Measurements from ENCODE around the gene DNMT1. TPM values are rescaled to one million over a fixed set of nuclear protein-coding genes. Genes with fewer than 3 reads are reported as not detected.
A peak's percentile ranks its signal among the peaks of the same experiment; 100 is the strongest.

Gene DNMT1
- total and polyA plus RNA-seq, 4 donors = 32.8 to 85.7 (median 45.2) TPM

- WGBS, 2 donors = 3 to 4% methylated on average over 65 to 97 of the region's 97 CpGs
- ATAC-seq (ENCODE audit: insufficient read depth, low FRiP score) (peak; percentile 93), DNase-seq (peak; percentile 92 to 96 (median 93))
- H3K9me3 ChIP-seq (ENCODE audit: control insufficient read depth in 4 of 4, insufficient read depth in 3 of 4, low read length in 3 of 4) = no peaks in the 10 kb centered on the region
- H3K9ac ChIP-seq (ENCODE audit: insufficient read depth in 1 of 2, low read length in 2 of 2) = no peak overlapping the region
- peak overlapping the region; percentile 28 for H3K4me3 ChIP-seq
- H3K27me3 ChIP-seq (ENCODE audit: control insufficient read depth in 3 of 3, insufficient read depth in 3 of 3, low read length in 2 of 3) = no peaks in the 10 kb centered on the region
- H3K27ac ChIP-seq (ENCODE audit: low read depth in 1 of 2, low read length in 1 of 2) = peak overlapping the region; percentile 39 to 81
- no peak for TF ChIP-seq CTCF (IDR thresholded peaks at IDR 0.05; ENCODE audit: control extremely low read depth, extremely low read depth)
- peaks cover 0 to 6% (median 3%) of the 10 kb centered on the region in 5 donors for H3K4me1 ChIP-seq (ENCODE audit: control insufficient read depth in 5 of 5, insufficient read depth in 5 of 5, low read length in 5 of 5)
- H3K36me3 ChIP-seq (ENCODE audit: control insufficient read depth in 4 of 4, insufficient read depth in 4 of 4, low read length in 4 of 4) = peaks cover 0 to 14% (median 5%) of the 10 kb centered on the region in 4 donors
Measured at GRCh38 chr19:10095948-10096614, 98.7 kb downstream of the DNMT1 start.

- peaks cover 0 to 16% (median 7%) of the 10 kb centered on the region in 4 donors for H3K36me3 ChIP-seq (ENCODE audit: control insufficient read depth in 4 of 4, insufficient read depth in 4 of 4, low read length in 4 of 4)
- H3K9me3 ChIP-seq (ENCODE audit: control insufficient read depth in 4 of 4, insufficient read depth in 3 of 4, low read length in 3 of 4) = no peaks in the 10 kb centered on the region
- DNase-seq (no peak), ATAC-seq (ENCODE audit: insufficient read depth, low FRiP score) (no peak)
- H3K27me3 ChIP-seq (ENCODE audit: control insufficient read depth in 3 of 3, insufficient read depth in 3 of 3, low read length in 2 of 3) = no peaks in the 10 kb centered on the region
- H3K4me3 ChIP-seq = no peak overlapping the region
- 44 to 56% methylated on average over 7 of the region's 7 CpGs for WGBS, 2 donors
- peaks cover 0 to 6% (median 3%) of the 10 kb centered on the region in 5 donors for H3K4me1 ChIP-seq (ENCODE audit: control insufficient read depth in 5 of 5, insufficient read depth in 5 of 5, low read length in 5 of 5)
- peak overlapping the region; percentile 14 to 35 for H3K27ac ChIP-seq (ENCODE audit: low read depth in 1 of 2, low read length in 1 of 2)
- no peak for TF ChIP-seq CTCF (IDR thresholded peaks at IDR 0.05; ENCODE audit: control extremely low read depth, extremely low read depth)
- H3K9ac ChIP-seq (ENCODE audit: insufficient read depth in 1 of 2, low read length in 2 of 2) = no peak overlapping the region
Measured at GRCh38 chr19:10095622-10095947, 99.2 kb downstream of the DNMT1 start.

- Histone ChIP-seq H3K9ac (ENCODE audit: insufficient read depth in 1 of 2, low read length in 2 of 2) (no peak overlapping the region), H3K36me3 (ENCODE audit: control insufficient read depth in 4 of 4, insufficient read depth in 4 of 4, low read length in 4 of 4) (peaks cover 0 to 27% (median 16%) of the 10 kb centered on the region in 4 donors), H3K27me3 (ENCODE audit: control insufficient read depth in 3 of 3, insufficient read depth in 3 of 3, low read length in 2 of 3) (no peaks in the 10 kb centered on the region), H3K4me1 (ENCODE audit: control insufficient read depth in 5 of 5, insufficient read depth in 5 of 5, low read length in 5 of 5) (peaks cover 0 to 6% (median 3%) of the 10 kb centered on the region in 5 donors), H3K27ac (ENCODE audit: low read depth in 1 of 2, low read length in 1 of 2) (no peak overlapping the region), H3K4me3 (no peak overlapping the region), H3K9me3 (ENCODE audit: control insufficient read depth in 4 of 4, insufficient read depth in 3 of 4, low read length in 3 of 4) (no peaks in the 10 kb centered on the region)
- no peak for DNase-seq
- no peak for ATAC-seq (ENCODE audit: insufficient read depth, low FRiP score)
- no peak for TF ChIP-seq CTCF (IDR thresholded peaks at IDR 0.05; ENCODE audit: control extremely low read depth, extremely low read depth)
- WGBS, 2 donors = 90 to 91% methylated on average over 22 of the region's 22 CpGs
Measured at GRCh38 chr19:10093295-10094186, 101.2 kb downstream of the DNMT1 start.

Data from lung (tissue), 12 donors.